ENCODE results near the gene B4GALNT3. TPM values are rescaled to one million over a fixed set of nuclear protein-coding genes. Genes with fewer than 3 reads are reported as not detected.
A peak's percentile ranks its signal among the peaks of the same experiment; 100 is the strongest.

Gene B4GALNT3
- total RNA-seq, 4 donors from 2014 or later, result 9.1 to 30.3 (median 12.5) TPM

GRCh38 chr12:561908-562593, 102.3 kb downstream of the B4GALNT3 start:
- H3K27ac ChIP-seq, result peak overlapping the region in 3 of 4 donors; percentile 8 to 63 (median 27)
- H3K36me3 ChIP-seq, result no peaks in the 10 kb centered on the region
- no peaks in the 10 kb centered on the region for H3K27me3 ChIP-seq
- no peak overlapping the region for H3K4me3 ChIP-seq
- DNase-seq, result no peak
- TF ChIP-seq POLR2A (IDR thresholded peaks at IDR 0.05), result no peak
- TF ChIP-seq CTCF (IDR thresholded peaks at IDR 0.05), result no peak
- H3K9me3 ChIP-seq, result no peaks in the 10 kb centered on the region
- H3K4me1 ChIP-seq, result peaks cover 0 to 8% (median 2%) of the 10 kb centered on the region in 4 donors

- peak overlapping the region in 3 of 4 donors; percentile 26 to 63 (median 27) for H3K27ac ChIP-seq
- no peak overlapping the region for H3K4me3 ChIP-seq
Measured at GRCh38 chr12:562634-563033, 102.9 kb downstream of the B4GALNT3 start.

GRCh38 chr12:563250-563781, 103.6 kb downstream of the B4GALNT3 start:
- H3K27ac ChIP-seq, result peak overlapping the region in 3 of 4 donors; percentile 26 to 63 (median 62)
- DNase-seq, result peak in 2 of 3 donors; percentile 51 to 74
- no peaks in the 10 kb centered on the region for H3K36me3 ChIP-seq

More at GRCh38 chr12:562634-563033, 102.9 kb downstream of the B4GALNT3 start:
- Histone ChIP-seq H3K4me1 (peaks cover 0 to 8% (median 2%) of the 10 kb centered on the region in 4 donors), H3K9me3 (no peaks in the 10 kb centered on the region), H3K36me3 (no peaks in the 10 kb centered on the region), H3K27me3 (no peaks in the 10 kb centered on the region)
- no peak for DNase-seq
- no peak for TF ChIP-seq CTCF (IDR thresholded peaks at IDR 0.05)
- TF ChIP-seq POLR2A (IDR thresholded peaks at IDR 0.05), result no peak

GRCh38 chr12:563787-564298, 104.1 kb downstream of the B4GALNT3 start:
- Histone ChIP-seq H3K4me1 (peaks cover 2 to 8% (median 5%) of the 10 kb centered on the region in 4 donors), H3K9me3 (no peaks in the 10 kb centered on the region), H3K27ac (peak overlapping the region in 3 of 4 donors; percentile 26 to 63 (median 52)), H3K27me3 (no peaks in the 10 kb centered on the region), H3K4me3 (peak overlapping the region in 1 of 4 donors; percentile 2), H3K36me3 (no peaks in the 10 kb centered on the region)
- no peak for TF ChIP-seq POLR2A (IDR thresholded peaks at IDR 0.05)
- no peak for DNase-seq

More at GRCh38 chr12:563250-563781, 103.6 kb downstream of the B4GALNT3 start:
- Histone ChIP-seq H3K4me3 (no peak overlapping the region), H3K27me3 (no peaks in the 10 kb centered on the region), H3K9me3 (no peaks in the 10 kb centered on the region), H3K4me1 (peaks cover 1 to 8% (median 3%) of the 10 kb centered on the region in 4 donors)
- no peak for TF ChIP-seq CTCF (IDR thresholded peaks at IDR 0.05)
- no peak for TF ChIP-seq POLR2A (IDR thresholded peaks at IDR 0.05)

GRCh38 chr12:565161-565560, 105.4 kb downstream of the B4GALNT3 start:
- H3K27ac ChIP-seq, result no peak overlapping the region
- H3K36me3 ChIP-seq, result no peaks in the 10 kb centered on the region
- H3K4me3 ChIP-seq, result no peak overlapping the region
- TF ChIP-seq CTCF (IDR thresholded peaks at IDR 0.05), result no peak
- TF ChIP-seq POLR2A (IDR thresholded peaks at IDR 0.05), result no peak
- H3K27me3 ChIP-seq, result no peaks in the 10 kb centered on the region
- DNase-seq, result no peak
- H3K9me3 ChIP-seq, result no peaks in the 10 kb centered on the region
- peaks cover 2 to 18% (median 9%) of the 10 kb centered on the region in 4 donors for H3K4me1 ChIP-seq

- Histone ChIP-seq H3K9me3 (no peaks in the 10 kb centered on the region), H3K36me3 (no peaks in the 10 kb centered on the region), H3K4me1 (peaks cover 2 to 21% (median 9%) of the 10 kb centered on the region in 4 donors), H3K27me3 (no peaks in the 10 kb centered on the region), H3K27ac (no peak overlapping the region), H3K4me3 (no peak overlapping the region)
- TF ChIP-seq POLR2A (IDR thresholded peaks at IDR 0.05), result no peak
- TF ChIP-seq CTCF (IDR thresholded peaks at IDR 0.05), result no peak
- no peak for DNase-seq
Measured at GRCh38 chr12:565589-566105, 105.9 kb downstream of the B4GALNT3 start.
